Stimulated activated CD4-positive, alpha-beta T cell treated with anti-CD3 and anti-CD28 coated beads, Interleukin-1b, Interleukin-23, amount 100 ng/mL, for 4 hours (primary cell): ENCODE data around the gene CHTF8.

Experiments used
- DNase-seq, 2 donors: peaks; one replicate each; pipeline ENCODE4 v3.0.0-alpha.2; 2020; ENCODE audit warnings: low read depth in 2 of 2

CHTF8 gene

GRCh38 chr16:69113216-69113615 is 19.2 kb downstream of the CHTF8 start:
- no peak for DNase-seq

DNA sequence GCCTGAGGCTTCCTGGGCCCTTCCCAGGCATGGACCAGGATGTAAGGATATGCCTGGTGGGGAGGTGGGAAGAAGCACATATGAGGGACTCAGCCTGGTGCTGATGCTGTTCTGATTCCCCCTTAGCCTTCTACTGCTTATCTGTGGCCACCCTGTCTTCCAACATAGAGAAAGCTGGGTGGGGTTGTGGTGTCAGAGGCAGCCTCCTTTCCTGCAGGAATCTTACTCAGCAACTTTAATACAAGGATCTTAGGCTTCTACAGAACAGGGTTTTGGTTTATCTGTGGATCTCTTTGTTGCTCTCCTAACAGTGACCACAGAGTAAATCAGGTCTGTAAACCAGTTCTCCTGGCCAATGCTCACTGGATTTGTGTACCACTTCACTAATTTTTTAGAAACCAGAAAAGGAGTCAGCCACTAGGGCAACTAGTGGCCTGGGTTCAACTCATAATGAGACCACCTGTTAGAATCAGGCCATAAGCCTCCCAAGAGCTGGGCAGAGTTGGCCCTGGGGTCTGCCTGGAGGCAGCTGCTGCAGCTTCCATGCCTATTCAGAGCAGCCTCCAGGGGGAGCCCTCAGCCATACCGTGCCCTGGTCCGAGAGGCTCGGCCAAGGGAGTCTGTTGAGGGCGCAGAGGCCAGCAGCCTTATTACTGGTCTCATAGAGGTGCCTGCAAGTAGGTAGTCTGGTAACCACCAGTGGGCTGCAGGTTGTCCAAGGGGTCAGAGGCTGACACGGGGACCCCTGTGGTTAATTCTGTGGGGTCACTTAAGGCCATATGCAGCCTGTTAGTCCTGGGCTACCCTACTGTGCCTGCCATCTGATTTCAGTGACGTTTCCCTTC is 19.9 kb downstream of the CHTF8 start:
- DNase-seq: peak; percentile 36 to 51

GRCh38 chr16:69111876-69112230 is 20.5 kb downstream of the CHTF8 start:
- DNase-seq: no peak

- DNase-seq: no peak
Observed at GRCh38 chr16:69111216-69111875, 21.0 kb downstream of the CHTF8 start.

DNA sequence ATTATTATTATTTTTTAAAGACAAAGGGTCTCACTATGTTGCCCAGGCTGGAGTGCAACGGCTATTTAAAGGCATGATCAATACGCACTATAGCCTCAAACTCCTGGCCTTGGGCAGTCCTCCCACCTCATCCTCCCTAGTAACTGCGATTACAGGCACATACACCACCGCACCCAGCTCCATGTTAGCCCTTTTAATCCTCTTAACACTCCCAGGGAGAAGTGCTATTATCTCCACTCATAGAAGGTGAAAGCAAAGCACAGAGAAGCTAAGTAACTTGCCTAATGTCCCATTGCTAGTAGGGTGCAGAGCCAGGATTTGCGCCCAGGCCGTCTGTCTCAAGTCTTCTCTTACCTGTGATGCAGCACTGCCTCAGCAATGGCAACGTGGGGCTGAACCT is 22.0 kb downstream of the CHTF8 start:
- DNase-seq: no peak

GRCh38 chr16:69109486-69110270 is 22.7 kb downstream of the CHTF8 start:
- no peak for DNase-seq

DNA sequence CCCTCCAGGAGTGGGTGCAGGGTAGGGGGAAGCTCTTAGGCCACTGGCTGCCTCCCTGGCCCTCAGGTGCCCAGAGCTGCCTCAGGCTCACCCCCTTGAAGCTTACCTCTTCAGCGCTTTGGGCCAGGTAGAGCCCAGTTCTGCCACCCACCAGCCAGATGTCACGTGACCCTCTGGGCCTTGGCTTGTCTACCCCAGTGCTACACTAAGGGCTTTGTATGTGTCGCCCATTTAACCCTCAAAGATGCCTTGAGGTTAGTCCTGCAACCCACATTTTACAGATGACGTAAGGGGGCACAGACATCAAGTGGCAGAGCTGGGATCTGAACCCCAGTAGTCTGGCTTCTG is 23.5 kb downstream of the CHTF8 start:
- no peak for DNase-seq

DNA sequence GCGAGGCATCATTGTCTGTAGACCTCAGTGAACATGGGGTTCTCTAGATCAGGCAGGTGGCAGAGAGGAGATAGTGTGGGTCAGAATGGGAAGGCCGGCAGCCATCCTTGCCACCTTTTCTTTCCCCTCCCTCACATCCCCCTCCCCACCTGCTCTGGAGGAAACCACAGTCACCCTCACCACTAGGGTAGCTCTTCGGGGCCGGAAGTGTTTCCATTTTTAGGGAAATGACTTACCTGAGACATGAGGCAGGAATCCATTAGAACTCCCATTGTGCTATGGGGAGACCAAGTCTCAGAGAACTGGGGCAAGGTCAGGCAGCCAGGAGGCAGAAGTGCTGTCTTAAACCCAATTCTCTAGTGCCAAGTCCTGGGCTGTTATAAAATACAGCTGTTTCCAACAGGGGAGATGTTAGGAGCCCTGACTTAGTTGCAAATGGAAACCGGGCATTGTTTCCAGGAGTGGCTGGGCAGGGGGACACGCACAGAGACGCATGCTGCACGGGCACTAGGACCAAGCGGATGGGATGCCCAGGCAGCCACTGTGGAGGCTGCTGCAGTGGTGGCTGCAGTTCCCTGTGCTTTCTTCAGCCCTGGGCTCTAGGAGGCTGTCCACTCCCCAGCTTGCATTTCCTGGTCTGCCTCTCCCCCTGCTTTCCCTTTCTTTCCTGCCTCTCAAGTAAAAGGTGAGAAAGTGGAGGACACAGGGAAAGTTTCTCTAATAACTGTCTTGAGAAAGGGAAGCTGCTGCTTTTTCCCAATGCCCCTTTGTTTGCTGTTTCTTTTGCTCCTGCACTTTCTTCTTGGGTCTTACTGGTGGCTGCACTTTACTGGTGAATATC is 24.1 kb downstream of the CHTF8 start:
- DNase-seq: no peak

- DNase-seq: no peak
Observed at GRCh38 chr16:69107316-69107962, 24.9 kb downstream of the CHTF8 start.

DNA sequence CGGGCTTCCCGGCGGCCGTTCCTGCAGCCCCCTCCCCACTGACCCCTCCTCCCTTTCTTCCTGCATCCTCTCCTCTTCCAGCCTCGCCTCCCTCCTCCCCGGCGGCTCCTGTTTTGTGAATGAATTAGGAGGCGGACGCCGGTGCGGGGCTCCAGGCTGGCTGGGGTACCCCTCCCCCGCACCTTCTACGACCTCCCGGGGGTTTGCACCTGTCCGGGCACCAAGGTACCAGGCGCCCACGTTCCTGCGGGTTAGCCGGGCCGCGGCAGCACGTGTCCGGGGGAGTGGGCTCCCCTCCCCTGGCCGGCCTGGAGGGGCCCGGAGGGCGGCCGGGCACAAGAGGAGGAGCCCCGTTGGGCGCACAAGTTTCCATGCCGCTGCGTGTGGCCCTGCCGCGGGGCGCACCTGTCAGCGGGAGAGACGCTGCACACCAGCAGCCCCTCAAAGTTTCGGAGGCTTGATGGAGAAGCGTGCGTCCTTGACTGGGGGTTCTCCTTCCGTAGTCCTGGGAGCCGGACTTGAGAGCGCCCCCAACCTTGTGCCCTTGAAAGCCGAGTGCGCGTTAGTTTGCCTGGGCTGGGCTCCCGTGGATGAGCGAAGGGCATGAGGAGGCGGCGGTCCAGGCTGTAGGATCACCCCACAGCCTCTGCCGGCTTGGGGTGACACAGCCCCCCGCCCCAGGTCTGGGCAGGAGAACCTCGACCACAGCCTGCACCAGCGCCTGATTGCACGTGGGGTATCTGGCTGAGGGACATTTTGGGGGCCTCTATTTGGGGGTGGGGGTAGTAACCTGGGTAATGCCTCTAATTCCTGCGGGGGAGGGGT is 25.7 kb downstream of the CHTF8 start:
- DNase-seq: no peak

DNA sequence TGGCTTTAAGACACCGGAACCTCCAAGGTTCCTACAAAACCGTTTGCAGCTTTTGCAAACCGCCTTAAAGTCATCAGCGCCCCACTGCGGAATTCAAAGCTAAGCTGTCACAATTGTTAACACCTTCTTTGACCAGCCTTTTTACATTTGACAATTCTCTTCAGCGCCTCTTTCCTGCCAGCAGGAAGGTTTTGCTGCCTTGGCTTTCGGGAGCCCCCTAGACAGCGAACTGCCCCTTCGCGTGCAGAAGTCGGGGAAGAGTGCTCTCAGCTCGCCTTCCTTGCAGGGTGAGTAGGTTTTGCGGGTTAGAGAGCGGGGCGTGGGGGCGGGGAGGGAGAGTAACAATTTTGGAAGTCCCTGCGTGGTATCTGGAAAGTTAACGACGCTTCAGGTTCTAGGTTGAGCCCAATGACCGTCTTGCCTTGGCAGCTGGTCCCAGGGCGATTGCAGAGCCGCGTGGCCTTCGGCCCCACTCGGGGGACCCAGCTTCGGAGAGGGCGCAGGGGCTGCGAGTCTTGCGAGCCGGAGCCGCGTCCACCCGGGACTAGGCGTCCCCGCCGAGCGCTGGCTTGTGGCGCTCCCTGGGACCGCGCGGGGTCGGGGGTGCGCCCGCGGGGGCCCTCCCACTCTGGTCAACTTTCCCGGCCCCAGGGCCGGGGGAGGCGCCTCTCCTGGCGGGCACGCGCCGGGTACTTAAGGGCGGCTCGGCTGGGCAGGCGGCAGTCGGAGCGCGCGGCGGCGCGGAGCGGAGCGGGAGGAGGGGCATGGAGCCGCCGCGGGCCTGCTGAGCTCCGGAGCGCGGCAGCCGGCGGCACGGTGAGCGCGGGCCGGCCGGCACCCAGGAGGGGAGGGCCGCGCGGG is 26.7 kb downstream of the CHTF8 start, which contains the start of gene HAS3:
Gene HAS3 (plus strand): TSS at position 153 of the 861 bp plus-strand sequence. CDS start 3,743 bp downstream, outside the sequence.
- DNase-seq: peak in 1 of 2 donors; percentile 29

- no peak for DNase-seq
Observed at GRCh38 chr16:69100071-69100691, 32.2 kb downstream of the CHTF8 start.

DNA sequence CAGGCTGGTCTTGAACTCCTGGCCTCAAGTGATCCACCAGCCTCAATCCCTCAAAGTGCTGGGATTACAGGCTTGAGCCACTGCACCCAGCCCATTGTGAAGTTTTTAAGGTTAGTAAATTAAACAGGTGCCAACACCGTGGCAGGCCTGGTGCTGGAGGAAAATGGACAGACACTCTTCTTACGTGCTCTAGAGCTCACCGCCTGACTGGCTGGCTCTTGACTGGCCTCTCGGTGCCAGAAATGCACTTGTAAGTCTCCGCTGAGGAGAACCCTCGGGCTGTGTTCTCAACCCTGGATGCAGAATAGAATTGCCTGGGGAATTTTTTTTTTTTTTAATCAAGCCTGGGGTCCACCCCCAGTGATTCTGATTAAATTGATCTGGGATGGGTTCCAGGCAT is 37.2 kb downstream of the CHTF8 start:
- no peak for DNase-seq

- DNase-seq: no peak
Observed at GRCh38 chr16:69094501-69094900, 37.9 kb downstream of the CHTF8 start.

DNA sequence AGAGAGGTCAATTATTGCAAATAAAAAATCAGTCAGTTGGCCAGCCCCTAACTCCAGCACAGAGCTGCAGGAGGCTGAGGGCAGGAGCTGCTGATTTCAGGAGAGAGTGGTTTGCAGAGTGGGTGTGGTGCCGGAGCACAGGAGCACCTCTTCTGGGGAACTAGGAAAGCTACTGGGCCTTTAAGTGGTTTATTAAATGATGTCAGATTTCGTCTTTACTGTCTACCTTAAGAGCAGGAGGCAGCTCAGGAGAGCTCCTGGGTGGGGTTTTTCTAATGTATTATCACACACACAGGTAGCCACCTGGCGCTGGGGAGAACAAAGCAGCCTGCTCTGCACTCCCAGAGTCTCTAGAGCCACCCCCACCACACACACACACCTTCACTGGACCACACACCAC is 38.4 kb downstream of the CHTF8 start:
- DNase-seq: no peak

DNA sequence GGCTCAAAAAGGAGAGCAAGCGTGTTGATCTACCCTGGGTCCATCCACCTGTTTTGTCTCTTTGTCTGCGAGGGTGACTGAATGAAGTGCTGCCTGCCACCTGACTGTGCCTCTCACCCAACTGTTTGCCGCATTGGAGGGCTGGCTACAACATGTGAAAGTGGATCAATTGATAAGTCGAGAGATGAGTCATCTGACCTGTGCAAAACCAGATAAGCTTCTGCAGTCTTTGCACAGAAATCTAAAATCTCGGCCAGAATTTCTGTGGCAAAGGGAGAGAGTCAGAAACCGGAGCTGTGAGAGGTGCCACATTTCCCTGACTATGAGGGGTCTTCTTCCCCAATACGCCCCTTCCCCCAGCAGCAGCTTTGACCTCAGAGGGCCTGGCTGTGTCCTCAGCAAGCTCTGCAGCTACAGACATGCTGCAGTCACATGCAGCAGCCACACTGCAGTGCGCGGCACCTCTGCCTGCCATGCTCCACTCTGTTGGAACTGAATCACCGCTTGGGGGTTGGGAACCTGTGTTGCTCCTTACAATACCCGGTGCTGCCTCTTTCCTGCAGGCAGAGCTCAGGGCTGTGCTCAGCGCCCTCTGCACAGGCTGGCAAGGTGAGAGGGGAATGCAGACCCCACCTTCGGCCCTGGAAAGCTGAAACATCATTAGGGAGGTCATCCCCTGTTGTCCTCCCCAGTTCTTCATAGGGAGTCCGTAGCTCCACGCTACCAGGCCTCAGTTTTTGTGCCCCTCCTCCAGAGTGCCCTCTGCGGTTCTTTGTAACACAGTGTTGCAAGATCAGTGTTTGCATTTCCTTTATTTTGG is 43.1 kb downstream of the CHTF8 start:
- DNase-seq: no peak

DNA sequence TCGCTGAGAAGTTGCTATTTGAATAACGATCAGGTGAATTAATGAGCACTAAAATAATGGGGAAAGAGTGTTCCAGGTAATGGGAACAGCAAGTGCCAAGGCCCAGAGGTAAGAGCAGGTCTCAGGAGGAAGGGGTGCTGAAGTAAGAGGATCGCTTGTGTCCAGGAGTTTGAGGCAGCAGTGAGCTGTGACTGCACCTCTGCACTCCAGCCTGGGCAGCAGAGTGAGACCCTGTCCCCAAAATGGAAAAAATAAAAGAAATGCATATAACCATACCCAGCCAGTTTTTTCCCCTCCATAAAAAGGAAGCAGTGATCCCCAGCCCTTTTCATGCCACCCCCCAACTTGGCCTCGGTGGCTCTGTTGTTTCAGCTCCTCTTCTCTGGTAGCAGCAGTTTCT is 43.7 kb downstream of the CHTF8 start:
- no peak for DNase-seq

DNA sequence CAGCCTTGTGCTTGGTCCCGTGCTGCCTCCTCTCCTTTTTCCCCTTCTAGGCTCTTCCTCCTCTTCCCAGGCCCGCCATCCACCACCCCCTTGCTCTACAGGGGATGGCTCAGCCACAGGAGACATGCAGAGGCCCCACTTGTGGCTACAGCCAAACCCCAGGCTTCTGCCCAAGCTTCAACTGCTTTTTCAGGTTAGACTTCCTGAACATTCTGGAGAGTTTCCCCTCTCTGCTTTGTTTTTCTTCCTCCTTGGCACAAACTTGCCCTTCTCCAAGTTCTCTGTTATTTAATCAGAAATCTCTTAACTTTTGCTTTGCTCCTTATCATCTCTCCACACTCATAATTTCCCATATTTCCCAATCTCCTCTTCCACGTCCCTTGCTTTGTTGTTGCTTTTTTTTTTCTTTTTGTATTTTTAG is 45.2 kb downstream of the CHTF8 start:
- no peak for DNase-seq
